Common myeloid progenitor, CD34-positive (primary cell): ENCODE results near the gene KLHL13.
"Not testable (repeated sequence)": the region's sequence is repeated elsewhere in the genome, so short reads cannot be mapped to it uniquely, and the experiment has no call there.

Source experiments
- CTCF ChIA-PET: fragments of 350-600 bp; sonication (Branson Sonifier 250); formaldehyde crosslinking; loops from one replicate; lab custom pipeline; 2021; ENCODE audit warnings: antibody characterized with exemption; lab: Charles Lee
- POLR2A ChIA-PET: fragments of 350-600 bp; sonication (Branson Sonifier 250); formaldehyde crosslinking; loops from one replicate; lab custom pipeline; 2021; ENCODE audit warnings: antibody characterized with exemption; lab: Charles Lee
- DNase-seq, 3 donors: peaks; one replicate each; pipeline versions ENCODE4 v3.0.0 to v3.0.0-alpha.2; 2013
- H3K27ac ChIP-seq, 2 experiments: 1 replicate in 1 of 2; 2 replicates in 1 of 2; pipeline ENCODE4 v1.7.0; 2013; ENCODE audit warnings: inconsistent platforms in 2 of 2, low read length in 2 of 2, mild to moderate bottlenecking in 2 of 2, low read depth in 1 of 2, moderate library complexity in 1 of 2; ENCODE audit not compliant: severe bottlenecking in 2 of 2, insufficient read depth in 1 of 2, poor library complexity in 1 of 2
- H3K27me3 ChIP-seq, 5 experiments: replicated peaks in 2 of 5; 1 replicate in 3 of 5; 2 replicates in 2 of 5; pipeline versions ENCODE4 v1.6.1 to v1.7.0; 2013; ENCODE audit warnings: low read length in 4 of 5, mild to moderate bottlenecking in 2 of 5, moderate library complexity in 2 of 5, inconsistent platforms in 1 of 5; ENCODE audit not compliant: insufficient read depth in 5 of 5, control insufficient read depth in 4 of 5
- H3K36me3 ChIP-seq, 4 experiments: 1 replicate in 2 of 4; 2 replicates in 2 of 4; pipeline versions ENCODE4 v1.6.1 to v1.7.0; 2013; ENCODE audit warnings: low read length in 3 of 4, control low read depth in 1 of 4, mild to moderate bottlenecking in 1 of 4; ENCODE audit not compliant: control insufficient read depth in 4 of 4, insufficient read depth in 4 of 4
- H3K4me1 ChIP-seq, 4 experiments: 1 replicate in 3 of 4; 2 replicates in 1 of 4; pipeline versions ENCODE4 v1.6.1 to v1.7.1; 2013; ENCODE audit warnings: low read length in 3 of 4, mild to moderate bottlenecking in 3 of 4, control low read depth in 1 of 4, inconsistent platforms in 1 of 4, moderate library complexity in 1 of 4; ENCODE audit not compliant: control insufficient read depth in 4 of 4, insufficient read depth in 4 of 4; ENCODE audit errors: control extremely low read depth in 1 of 4
- H3K4me3 ChIP-seq, 7 experiments: 1 replicate in 4 of 7; 2 replicates in 3 of 7; pipeline versions ENCODE4 v1.5.1 to v1.7.0; 2013; ENCODE audit warnings: mild to moderate bottlenecking in 7 of 7, low read length in 6 of 7, moderate library complexity in 6 of 7, inconsistent platforms in 2 of 7, low read depth in 2 of 7, control low read depth in 1 of 7; ENCODE audit not compliant: insufficient read depth in 4 of 7, control insufficient read depth in 1 of 7; ENCODE audit errors: extremely low read depth in 1 of 7
- H3K9me3 ChIP-seq, 5 experiments: 1 replicate in 4 of 5; 2 replicates in 1 of 5; pipeline versions ENCODE4 v1.6.1 to v1.7.1; 2013; ENCODE audit warnings: low read length in 4 of 5, mild to moderate bottlenecking in 2 of 5, inconsistent platforms in 1 of 5, low read depth in 1 of 5, moderate library complexity in 1 of 5; ENCODE audit not compliant: control insufficient read depth in 4 of 5, insufficient read depth in 2 of 5; ENCODE audit errors: control extremely low read depth in 1 of 5
- WGBS: methylation state at CpG from one replicate; pipeline ENCODE4 v1.1.5; 2013; ENCODE audit not compliant: insufficient coverage; 5-methylcytosine and 5-hydroxymethylcytosine counted together

Gene KLHL13

DNA sequence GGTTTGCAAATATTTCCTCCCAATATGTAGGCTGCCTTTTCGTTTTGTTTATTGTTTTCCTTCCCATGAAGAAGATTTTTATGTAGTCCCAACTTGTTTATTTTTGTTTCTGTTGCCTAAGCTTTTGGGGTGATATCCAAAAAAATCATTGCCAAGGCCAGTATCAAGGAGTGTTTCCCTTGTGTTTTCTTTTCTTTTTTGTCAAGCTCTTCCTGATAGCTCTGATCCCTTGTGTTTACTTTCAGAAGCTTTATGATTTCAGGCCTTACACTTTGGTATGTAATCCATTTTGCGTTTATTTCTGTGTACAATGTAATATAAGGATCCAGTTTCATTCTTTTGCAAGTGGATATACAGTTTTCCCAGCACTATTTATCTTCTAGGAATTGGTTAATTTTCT, 93.9 kb downstream of the KLHL13 start:
- CTCF ChIA-PET, result no interaction called here
- WGBS, result no CpG with 5 or more reads among the region's 2 CpGs
- POLR2A ChIA-PET, result no interaction called here
- Histone ChIP-seq H3K4me3 (no peak overlapping the region), H3K27ac (no peak overlapping the region), H3K9me3 (no peaks in the 10 kb centered on the region), H3K36me3 (no peaks in the 10 kb centered on the region), H3K4me1 (no peaks in the 10 kb centered on the region), H3K27me3 (no peaks in the 10 kb centered on the region)
- DNase-seq, result no peak

DNA sequence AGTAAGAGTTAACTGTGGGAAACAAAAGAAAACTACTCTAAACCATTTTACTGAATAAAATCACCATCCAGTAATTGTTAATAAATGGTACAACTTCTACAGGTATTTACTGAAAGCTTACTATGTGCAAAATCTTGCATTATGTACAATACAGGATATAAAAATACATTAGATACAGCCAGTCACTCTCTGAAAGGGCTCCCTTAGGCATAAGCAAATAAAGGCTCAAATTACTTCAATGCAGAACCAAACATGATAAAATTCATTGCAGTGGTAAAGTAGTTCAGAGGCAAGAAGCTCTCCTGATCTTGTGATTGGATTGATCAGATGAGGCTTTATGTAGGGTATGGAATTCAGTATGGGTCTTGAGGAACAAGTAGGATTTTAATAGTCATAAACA, 100.2 kb downstream of the KLHL13 start:
- no peaks in the 10 kb centered on the region for H3K27me3 ChIP-seq
- ChIA-PET POLR2A (no interaction called here), CTCF (no interaction called here)

DNA sequence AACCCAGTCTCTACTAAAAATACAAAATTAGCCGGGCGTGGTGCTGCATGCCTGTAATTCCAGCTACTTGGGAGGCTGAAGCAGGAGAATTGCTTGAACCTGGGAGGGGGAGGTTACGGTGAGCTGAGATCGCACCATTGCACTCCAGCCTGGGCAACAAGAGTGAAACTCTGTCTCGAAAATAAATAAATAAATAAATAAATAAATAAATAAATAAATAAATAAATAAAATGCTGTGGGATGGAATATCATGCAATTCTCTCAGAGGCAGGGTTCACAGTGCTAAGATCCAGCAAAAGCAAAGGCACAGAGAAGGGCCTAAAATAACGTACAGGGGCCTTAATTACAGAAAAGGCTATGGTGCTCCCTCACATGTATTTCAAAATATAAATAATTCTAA, 114.2 kb downstream of the KLHL13 start:
- DNase-seq, H3K27ac ChIP-seq, CTCF ChIA-PET, H3K4me3 ChIP-seq, POLR2A ChIA-PET, H3K36me3 ChIP-seq, H3K27me3 ChIP-seq, H3K9me3 ChIP-seq, H3K4me1 ChIP-seq: not testable (repeated sequence)
- WGBS, result 93% methylated on average over 2 of the region's 6 CpGs

More for the DNA sequence above, 100.2 kb downstream of the KLHL13 start:
- Histone ChIP-seq H3K36me3 (no peaks in the 10 kb centered on the region), H3K4me3 (no peak overlapping the region), H3K27ac (no peak overlapping the region), H3K9me3 (peaks cover 0 to 3% (median 0%) of the 10 kb centered on the region in 5 experiments), H3K4me1 (no peaks in the 10 kb centered on the region)
- no peak for DNase-seq

DNA sequence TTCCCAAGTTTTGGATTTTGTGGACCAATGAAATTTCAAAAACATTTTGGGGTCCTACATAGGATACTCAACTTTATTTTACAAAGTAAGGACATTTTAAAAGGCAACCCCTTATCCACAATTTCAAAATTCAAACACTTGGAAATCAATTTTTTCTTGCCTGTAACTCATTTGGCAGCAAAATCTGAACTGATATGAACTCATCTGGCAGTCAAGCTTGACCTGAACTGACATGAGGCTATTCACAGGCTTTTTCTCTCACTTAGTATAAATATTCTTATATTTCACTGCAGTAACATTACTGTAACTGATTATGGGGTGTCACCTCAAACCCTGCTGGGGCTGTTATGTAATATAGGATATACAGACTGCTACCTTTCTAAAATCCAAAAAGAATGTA, 116.1 kb downstream of the KLHL13 start:
- POLR2A ChIA-PET, result no interaction called here
- no peak for DNase-seq
- Histone ChIP-seq H3K4me1 (no peaks in the 10 kb centered on the region), H3K36me3 (no peaks in the 10 kb centered on the region), H3K27me3 (no peaks in the 10 kb centered on the region), H3K4me3 (no peak overlapping the region), H3K27ac (no peak overlapping the region), H3K9me3 (no peaks in the 10 kb centered on the region)
- CTCF ChIA-PET, result no interaction called here

DNA sequence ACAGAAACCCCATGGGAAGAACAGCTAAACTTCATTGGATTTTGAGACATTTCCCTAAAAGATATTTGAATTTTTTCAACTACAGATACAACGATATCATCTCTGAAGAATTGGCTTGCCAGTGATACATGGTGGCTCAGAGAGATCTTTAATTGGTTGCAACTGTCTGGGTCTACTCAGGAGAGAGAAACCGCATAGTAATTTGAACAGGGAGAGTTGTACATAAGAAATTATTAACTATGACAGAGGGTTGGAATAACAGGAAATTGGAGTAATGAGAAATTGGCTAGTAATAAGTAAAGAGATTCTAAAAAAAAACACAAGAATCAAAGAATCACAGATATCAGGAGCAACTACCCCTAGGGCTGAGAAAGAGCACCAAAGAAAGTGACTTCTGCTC, 118.4 kb downstream of the KLHL13 start:
- no peak for DNase-seq
- WGBS, result 70% methylated on average over 2 of the region's 2 CpGs
- ChIA-PET CTCF (no interaction called here), POLR2A (no interaction called here)
- Histone ChIP-seq H3K27me3 (no peaks in the 10 kb centered on the region), H3K9me3 (no peaks in the 10 kb centered on the region), H3K36me3 (no peaks in the 10 kb centered on the region), H3K4me1 (no peaks in the 10 kb centered on the region), H3K27ac (no peak overlapping the region), H3K4me3 (no peak overlapping the region)

DNA sequence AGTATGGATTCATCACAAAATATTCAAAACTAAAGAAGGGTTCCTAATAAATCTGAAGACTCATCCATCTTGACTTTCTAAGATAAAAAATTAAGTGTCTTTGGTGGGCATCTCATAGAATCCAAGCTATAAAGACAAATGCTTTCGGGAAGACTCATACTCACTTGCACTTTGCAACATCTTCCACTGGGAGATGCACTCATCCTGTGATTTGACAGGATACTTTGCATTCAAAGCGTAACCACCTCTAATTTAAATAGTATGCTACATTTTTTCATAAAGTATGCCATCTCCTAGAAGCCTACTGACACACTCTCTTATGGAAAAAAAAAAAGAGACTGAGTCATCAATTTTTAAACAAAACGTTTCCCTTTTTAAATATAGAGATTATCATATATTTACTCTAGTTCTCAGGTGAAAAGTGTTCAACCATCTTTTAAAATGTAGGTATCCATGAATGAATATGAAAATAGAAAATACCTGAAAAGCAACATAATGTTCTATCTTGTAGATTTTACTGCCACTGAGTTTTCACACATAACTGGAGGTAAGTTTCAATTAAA, 119.6 kb downstream of the KLHL13 start:
- ChIA-PET POLR2A (no interaction called here), CTCF (no interaction called here)
- Histone ChIP-seq H3K36me3 (no peaks in the 10 kb centered on the region), H3K9me3 (no peaks in the 10 kb centered on the region), H3K4me3 (no peak overlapping the region), H3K4me1 (no peaks in the 10 kb centered on the region), H3K27me3 (no peaks in the 10 kb centered on the region), H3K27ac (no peak overlapping the region)
- peak in 2 of 3 donors; percentile 7 to 9 for DNase-seq
- 50% methylated on average over 1 of the region's 3 CpGs for WGBS

DNA sequence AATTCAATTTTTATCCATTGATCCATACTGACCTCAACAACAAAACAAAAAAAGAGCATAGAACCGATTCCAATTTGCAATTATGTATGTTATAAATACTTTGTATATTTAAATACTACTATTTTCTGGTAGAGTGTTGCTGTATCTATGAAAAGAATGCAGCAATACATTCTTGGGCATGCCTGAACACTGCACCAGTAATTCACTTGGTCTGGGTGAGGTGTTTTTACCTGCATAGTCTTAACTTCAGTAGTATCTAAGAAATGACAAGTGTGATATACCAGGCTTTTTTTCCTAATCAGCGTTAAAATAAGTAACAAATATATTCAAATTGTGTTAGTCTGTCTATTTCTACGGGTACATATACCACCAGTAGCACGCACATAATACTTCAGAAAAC, 120.2 kb downstream of the KLHL13 start:
- H3K27ac ChIP-seq, result no peak overlapping the region
- no peaks in the 10 kb centered on the region for H3K27me3 ChIP-seq
- DNase-seq, result no peak
- H3K4me3 ChIP-seq, result no peak overlapping the region
- no peaks in the 10 kb centered on the region for H3K36me3 ChIP-seq
- 80% methylated on average over 1 of the region's 4 CpGs for WGBS
- H3K4me1 ChIP-seq, result no peaks in the 10 kb centered on the region
- CTCF ChIA-PET, result no interaction called here
- H3K9me3 ChIP-seq, result no peaks in the 10 kb centered on the region
- POLR2A ChIA-PET, result no interaction called here
